Measurements from ENCODE around the gene CD2BP2. TPM values are rescaled to one million over a fixed set of nuclear protein-coding genes. Genes with fewer than 3 reads are reported as not detected.

The CD2BP2 gene
- total and polyA plus RNA-seq, 2 of the 8 experiments (the other 6 are each of a cell fraction or from before 2014, with no cell fraction given) = 22.4 to 55.3 TPM

- TF ChIP-seq KDM1A (IDR thresholded peaks at IDR 0.05; ENCODE audit: borderline replicate concordance, low read length) (no peak), CTCF (IDR thresholded peaks at IDR 0.05; ENCODE audit: control extremely low read depth in 1 of 3, insufficient read depth in 1 of 3, low read depth in 1 of 3, low read length in 3 of 3) (no peak)
These were observed 19.3 kb downstream of the CD2BP2 start (continued) for GRCh38 chr16:30335598-30336474.

Data from H1 (cell line).